ENCODE measurements around the gene CNTRL.

DNA sequence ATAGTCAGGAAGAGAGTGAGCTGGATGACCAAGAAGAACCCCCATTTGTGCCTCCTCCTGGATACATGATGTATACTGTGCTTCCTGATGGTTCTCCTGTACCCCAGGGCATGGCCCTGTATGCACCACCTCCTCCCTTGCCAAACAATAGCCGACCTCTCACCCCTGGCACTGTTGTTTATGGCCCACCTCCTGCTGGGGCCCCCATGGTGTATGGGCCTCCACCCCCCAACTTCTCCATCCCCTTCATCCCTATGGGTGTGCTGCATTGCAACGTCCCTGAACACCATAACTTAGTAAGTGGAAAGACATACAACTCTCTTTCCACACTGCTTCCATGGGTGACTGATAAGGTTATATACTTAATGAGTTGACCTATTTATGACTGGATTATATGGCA, 75.4 kb downstream of the CNTRL start:
- TF ChIP-seq, protein P1, sequence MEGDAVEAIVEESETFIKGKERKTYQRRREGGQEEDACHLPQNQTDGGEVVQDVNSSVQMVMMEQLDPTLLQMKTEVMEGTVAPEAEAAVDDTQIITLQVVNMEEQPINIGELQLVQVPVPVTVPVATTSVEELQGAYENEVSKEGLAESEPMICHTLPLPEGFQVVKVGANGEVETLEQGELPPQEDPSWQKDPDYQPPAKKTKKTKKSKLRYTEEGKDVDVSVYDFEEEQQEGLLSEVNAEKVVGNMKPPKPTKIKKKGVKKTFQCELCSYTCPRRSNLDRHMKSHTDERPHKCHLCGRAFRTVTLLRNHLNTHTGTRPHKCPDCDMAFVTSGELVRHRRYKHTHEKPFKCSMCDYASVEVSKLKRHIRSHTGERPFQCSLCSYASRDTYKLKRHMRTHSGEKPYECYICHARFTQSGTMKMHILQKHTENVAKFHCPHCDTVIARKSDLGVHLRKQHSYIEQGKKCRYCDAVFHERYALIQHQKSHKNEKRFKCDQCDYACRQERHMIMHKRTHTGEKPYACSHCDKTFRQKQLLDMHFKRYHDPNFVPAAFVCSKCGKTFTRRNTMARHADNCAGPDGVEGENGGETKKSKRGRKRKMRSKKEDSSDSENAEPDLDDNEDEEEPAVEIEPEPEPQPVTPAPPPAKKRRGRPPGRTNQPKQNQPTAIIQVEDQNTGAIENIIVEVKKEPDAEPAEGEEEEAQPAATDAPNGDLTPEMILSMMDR (IDR thresholded peaks at IDR 0.05): no peak
- no peak for TF ChIP-seq POLR2A (IDR thresholded peaks at IDR 0.05)

All from stomach (tissue), 4 donors.